ENCODE results near the gene CYLD.

Gene CYLD

GRCh38 chr16:50762241-50762640 lies 20.4 kb downstream of the CYLD start:
- no peak overlapping the region for H3K9ac ChIP-seq (ENCODE audit: low read length)
- no peak overlapping the region for H3K18ac ChIP-seq (ENCODE audit: low read length)
- no peak overlapping the region for H3K23ac ChIP-seq (ENCODE audit: low read length)
- H3K9me3 ChIP-seq (ENCODE audit: insufficient read depth, low read depth, low read length), result no peaks in the 10 kb centered on the region
- H3K14ac ChIP-seq (ENCODE audit: low read length), result no peak overlapping the region
- no peak overlapping the region for H2AFZ ChIP-seq (ENCODE audit: insufficient read depth, low read length, poor library complexity)
- no peak overlapping the region for H4K8ac ChIP-seq (ENCODE audit: low read depth, low read length)
- H4K12ac ChIP-seq (ENCODE audit: low read depth, low read length), result no peak overlapping the region
- no peaks in the 10 kb centered on the region for H3K79me2 ChIP-seq (ENCODE audit: control insufficient read depth, insufficient read depth, low read length, poor library complexity)
- no peak overlapping the region for H3K4me2 ChIP-seq (ENCODE audit: low read length)
- H3K79me1 ChIP-seq (ENCODE audit: low read length), result no peaks in the 10 kb centered on the region
- H4K91ac ChIP-seq (ENCODE audit: low read depth, low read length), result no peak overlapping the region
- no peak overlapping the region for H2BK5ac ChIP-seq (ENCODE audit: low read depth, low read length, poor library complexity)
- no peak overlapping the region for H3K27ac ChIP-seq (ENCODE audit: low read depth, low read length)
- no peak overlapping the region for H2BK120ac ChIP-seq (ENCODE audit: insufficient read depth, low read length, poor library complexity)
- peaks cover 0 to 1% of the 10 kb centered on the region in 2 experiments for H3K36me3 ChIP-seq (ENCODE audit: control insufficient read depth in 1 of 2, insufficient read depth in 2 of 2, low read length in 2 of 2)
- no CpG with 5 or more reads among the region's 3 CpGs for WGBS (ENCODE audit: extremely low coverage, insufficient coverage, insufficient read length)
- H2AK5ac ChIP-seq (ENCODE audit: low read length), result no peak overlapping the region
- H3K4ac ChIP-seq (ENCODE audit: low read depth, low read length), result no peak overlapping the region
- DNase-seq, result no peak
- no peaks in the 10 kb centered on the region for H3K4me1 ChIP-seq (ENCODE audit: control insufficient read depth in 1 of 2, insufficient read depth in 2 of 2, low read length in 2 of 2)
- H3K27me3 ChIP-seq (ENCODE audit: insufficient read depth, low read length), result no peaks in the 10 kb centered on the region
- no peak overlapping the region for H3K4me3 ChIP-seq (ENCODE audit: low read depth, low read length)
- H2BK12ac ChIP-seq (ENCODE audit: low read length), result no peak overlapping the region

GRCh38 chr16:50763211-50763610 lies 21.3 kb downstream of the CYLD start:
- Histone ChIP-seq H2BK12ac (ENCODE audit: low read length) (no peak overlapping the region), H3K4me1 (ENCODE audit: control insufficient read depth in 1 of 2, insufficient read depth in 2 of 2, low read length in 2 of 2) (no peaks in the 10 kb centered on the region), H3K4me3 (ENCODE audit: low read depth, low read length) (no peak overlapping the region), H3K9me3 (ENCODE audit: insufficient read depth, low read depth, low read length) (no peaks in the 10 kb centered on the region), H4K91ac (ENCODE audit: low read depth, low read length) (no peak overlapping the region), H2BK5ac (ENCODE audit: low read depth, low read length, poor library complexity) (no peak overlapping the region), H3K18ac (ENCODE audit: low read length) (no peak overlapping the region), H3K4ac (ENCODE audit: low read depth, low read length) (no peak overlapping the region), H3K79me2 (ENCODE audit: control insufficient read depth, insufficient read depth, low read length, poor library complexity) (no peaks in the 10 kb centered on the region), H2AFZ (ENCODE audit: insufficient read depth, low read length, poor library complexity) (no peak overlapping the region), H3K9ac (ENCODE audit: low read length) (no peak overlapping the region), H3K14ac (ENCODE audit: low read length) (no peak overlapping the region), H3K79me1 (ENCODE audit: low read length) (no peaks in the 10 kb centered on the region), H2BK120ac (ENCODE audit: insufficient read depth, low read length, poor library complexity) (no peak overlapping the region), H3K23ac (ENCODE audit: low read length) (no peak overlapping the region), H2AK5ac (ENCODE audit: low read length) (no peak overlapping the region), H3K27ac (ENCODE audit: low read depth, low read length) (no peak overlapping the region), H3K36me3 (ENCODE audit: control insufficient read depth in 1 of 2, insufficient read depth in 2 of 2, low read length in 2 of 2) (peaks cover 0 to 1% of the 10 kb centered on the region in 2 experiments), H4K12ac (ENCODE audit: low read depth, low read length) (no peak overlapping the region), H3K27me3 (ENCODE audit: insufficient read depth, low read length) (no peaks in the 10 kb centered on the region), H4K8ac (ENCODE audit: low read depth, low read length) (no peak overlapping the region), H3K4me2 (ENCODE audit: low read length) (no peak overlapping the region)
- DNase-seq, result no peak
- WGBS (ENCODE audit: extremely low coverage, insufficient coverage, insufficient read length), result no CpG with 5 or more reads among the region's 2 CpGs

GRCh38 chr16:50765260-50765659 lies 23.4 kb downstream of the CYLD start:
- no CpG with 5 or more reads among the region's 1 CpG for WGBS (ENCODE audit: extremely low coverage, insufficient coverage, insufficient read length)
- no peaks in the 10 kb centered on the region for H3K79me2 ChIP-seq (ENCODE audit: control insufficient read depth, insufficient read depth, low read length, poor library complexity)
- H3K18ac ChIP-seq (ENCODE audit: low read length), result no peak overlapping the region
- H2BK120ac ChIP-seq (ENCODE audit: insufficient read depth, low read length, poor library complexity), result no peak overlapping the region
- H3K27me3 ChIP-seq (ENCODE audit: insufficient read depth, low read length), result no peaks in the 10 kb centered on the region
- H3K4ac ChIP-seq (ENCODE audit: low read depth, low read length), result no peak overlapping the region
- H3K9me3 ChIP-seq (ENCODE audit: insufficient read depth, low read depth, low read length), result no peaks in the 10 kb centered on the region
- H3K9ac ChIP-seq (ENCODE audit: low read length), result no peak overlapping the region
- H3K79me1 ChIP-seq (ENCODE audit: low read length), result no peaks in the 10 kb centered on the region
- H3K36me3 ChIP-seq (ENCODE audit: control insufficient read depth in 1 of 2, insufficient read depth in 2 of 2, low read length in 2 of 2), result peaks cover 0 to 1% of the 10 kb centered on the region in 2 experiments
- H2BK12ac ChIP-seq (ENCODE audit: low read length), result no peak overlapping the region
- H4K8ac ChIP-seq (ENCODE audit: low read depth, low read length), result no peak overlapping the region
- H2AK5ac ChIP-seq (ENCODE audit: low read length), result no peak overlapping the region
- H2AFZ ChIP-seq (ENCODE audit: insufficient read depth, low read length, poor library complexity), result no peak overlapping the region
- no peak overlapping the region for H3K4me3 ChIP-seq (ENCODE audit: low read depth, low read length)
- H4K12ac ChIP-seq (ENCODE audit: low read depth, low read length), result no peak overlapping the region
- no peak for DNase-seq
- H3K14ac ChIP-seq (ENCODE audit: low read length), result no peak overlapping the region
- no peak overlapping the region for H3K27ac ChIP-seq (ENCODE audit: low read depth, low read length)
- H4K91ac ChIP-seq (ENCODE audit: low read depth, low read length), result no peak overlapping the region
- no peak overlapping the region for H2BK5ac ChIP-seq (ENCODE audit: low read depth, low read length, poor library complexity)
- H3K23ac ChIP-seq (ENCODE audit: low read length), result no peak overlapping the region
- H3K4me1 ChIP-seq (ENCODE audit: control insufficient read depth in 1 of 2, insufficient read depth in 2 of 2, low read length in 2 of 2), result no peaks in the 10 kb centered on the region
- no peak overlapping the region for H3K4me2 ChIP-seq (ENCODE audit: low read length)

GRCh38 chr16:50765861-50766260 lies 24.0 kb downstream of the CYLD start:
- Histone ChIP-seq H2BK12ac (ENCODE audit: low read length) (no peak overlapping the region), H3K4me1 (ENCODE audit: control insufficient read depth in 1 of 2, insufficient read depth in 2 of 2, low read length in 2 of 2) (no peaks in the 10 kb centered on the region), H2AFZ (ENCODE audit: insufficient read depth, low read length, poor library complexity) (no peak overlapping the region), H3K23ac (ENCODE audit: low read length) (no peak overlapping the region), H3K27me3 (ENCODE audit: insufficient read depth, low read length) (no peaks in the 10 kb centered on the region), H2BK5ac (ENCODE audit: low read depth, low read length, poor library complexity) (no peak overlapping the region), H3K79me2 (ENCODE audit: control insufficient read depth, insufficient read depth, low read length, poor library complexity) (no peaks in the 10 kb centered on the region), H4K12ac (ENCODE audit: low read depth, low read length) (no peak overlapping the region), H4K8ac (ENCODE audit: low read depth, low read length) (no peak overlapping the region), H3K18ac (ENCODE audit: low read length) (no peak overlapping the region), H3K27ac (ENCODE audit: low read depth, low read length) (no peak overlapping the region), H3K36me3 (ENCODE audit: control insufficient read depth in 1 of 2, insufficient read depth in 2 of 2, low read length in 2 of 2) (peaks cover 0 to 1% of the 10 kb centered on the region in 2 experiments), H3K9ac (ENCODE audit: low read length) (no peak overlapping the region), H3K79me1 (ENCODE audit: low read length) (no peaks in the 10 kb centered on the region), H3K9me3 (ENCODE audit: insufficient read depth, low read depth, low read length) (no peaks in the 10 kb centered on the region), H3K4me3 (ENCODE audit: low read depth, low read length) (no peak overlapping the region), H2BK120ac (ENCODE audit: insufficient read depth, low read length, poor library complexity) (no peak overlapping the region), H4K91ac (ENCODE audit: low read depth, low read length) (no peak overlapping the region), H3K4me2 (ENCODE audit: low read length) (no peak overlapping the region), H3K14ac (ENCODE audit: low read length) (no peak overlapping the region), H3K4ac (ENCODE audit: low read depth, low read length) (no peak overlapping the region), H2AK5ac (ENCODE audit: low read length) (no peak overlapping the region)
- DNase-seq, result no peak
- no CpG with 5 or more reads among the region's 1 CpG for WGBS (ENCODE audit: extremely low coverage, insufficient coverage, insufficient read length)

All from trophoblast cell (in vitro differentiated cells and primary cell).